Measurements from ENCODE around the gene DIP2C.
"Not testable (repeated sequence)": the region's sequence is repeated elsewhere in the genome, so short reads cannot be mapped to it uniquely, and the experiment has no call there.

Gene DIP2C

GRCh38 chr10:481628-482027 lies 207.8 kb downstream of the DIP2C start:
- DNase-seq (ENCODE audit: low read depth in 3 of 3): no peak

- no peak for DNase-seq (ENCODE audit: low read depth in 3 of 3)
Measured at GRCh38 chr10:480928-481552, 208.4 kb downstream of the DIP2C start.

- DNase-seq (ENCODE audit: low read depth in 3 of 3): no peak
Measured at GRCh38 chr10:480498-480927, 209.0 kb downstream of the DIP2C start.

GRCh38 chr10:479706-480497 lies 209.6 kb downstream of the DIP2C start:
- DNase-seq (ENCODE audit: low read depth in 3 of 3): not testable (repeated sequence)

GRCh38 chr10:478471-479245 lies 210.8 kb downstream of the DIP2C start:
- no peak for DNase-seq (ENCODE audit: low read depth in 3 of 3)

- DNase-seq (ENCODE audit: low read depth in 3 of 3): no peak
Measured at GRCh38 chr10:477620-478019, 211.8 kb downstream of the DIP2C start.

GRCh38 chr10:476455-476780 lies 213.1 kb downstream of the DIP2C start:
- DNase-seq (ENCODE audit: low read depth in 3 of 3): no peak

- DNase-seq (ENCODE audit: low read depth in 3 of 3): no peak
Measured at GRCh38 chr10:475709-476454, 213.6 kb downstream of the DIP2C start.

GRCh38 chr10:474946-475345 lies 214.5 kb downstream of the DIP2C start:
- no peak for DNase-seq (ENCODE audit: low read depth in 3 of 3)

GRCh38 chr10:474406-474805 lies 215.1 kb downstream of the DIP2C start:
- DNase-seq (ENCODE audit: low read depth in 3 of 3): no peak

GRCh38 chr10:472241-472910 lies 217.1 kb downstream of the DIP2C start:
- no peak for DNase-seq (ENCODE audit: low read depth in 3 of 3)

- DNase-seq (ENCODE audit: low read depth in 3 of 3): no peak
Measured at GRCh38 chr10:470339-471003, 219.0 kb downstream of the DIP2C start.

GRCh38 chr10:469947-470338 lies 219.5 kb downstream of the DIP2C start:
- DNase-seq (ENCODE audit: low read depth in 3 of 3): no peak

GRCh38 chr10:459743-460142 lies 229.7 kb downstream of the DIP2C start:
- no peak for DNase-seq (ENCODE audit: low read depth in 3 of 3)

- no peak for DNase-seq (ENCODE audit: low read depth in 3 of 3)
Measured at GRCh38 chr10:458421-458851, 231.0 kb downstream of the DIP2C start.

GRCh38 chr10:456486-456885 lies 233.0 kb downstream of the DIP2C start:
- no peak for DNase-seq (ENCODE audit: low read depth in 3 of 3)

- DNase-seq (ENCODE audit: low read depth in 3 of 3): peak in 1 of 3 experiments; percentile 6
Measured at GRCh38 chr10:454860-455259, 234.6 kb downstream of the DIP2C start.

- no peak for DNase-seq (ENCODE audit: low read depth in 3 of 3)
Measured at GRCh38 chr10:453647-454046, 235.8 kb downstream of the DIP2C start.

GRCh38 chr10:452512-453426 lies 236.7 kb downstream of the DIP2C start:
- no peak for DNase-seq (ENCODE audit: low read depth in 3 of 3)

- no peak for DNase-seq (ENCODE audit: low read depth in 3 of 3)
Measured at GRCh38 chr10:451856-452255, 237.6 kb downstream of the DIP2C start.

Measured in stimulated activated CD4-positive, alpha-beta T cell treated with anti-CD3 and anti-CD28 coated beads, TNF-alpha, amount 100 ng/mL, for 24 hours (primary cell).